Peyer's patch (tissue), 4 donors: Measurements from ENCODE around the gene SLC6A3.

Experiments used
- CTCF ChIP-seq, 6 experiments: fragments of 450-650 bp in 4 of 6; fragments of 200-600 bp in 2 of 6; sonication (generic) in 1 of 6; IDR thresholded peaks; one replicate each; pipeline ENCODE4 v1.5.1; 2017 to 2019; ENCODE audit warnings: antibody characterized with exemption in 6 of 6, mild to moderate bottlenecking in 3 of 6, moderate library complexity in 1 of 6
- POLR2A ChIP-seq, 2 donors: fragments of 450-650 bp; IDR thresholded peaks; one replicate each; pipeline ENCODE4 v1.5.1; 2017; ENCODE audit warnings: antibody characterized with exemption in 2 of 2, mild to moderate bottlenecking in 2 of 2, moderate library complexity in 2 of 2

DNA sequence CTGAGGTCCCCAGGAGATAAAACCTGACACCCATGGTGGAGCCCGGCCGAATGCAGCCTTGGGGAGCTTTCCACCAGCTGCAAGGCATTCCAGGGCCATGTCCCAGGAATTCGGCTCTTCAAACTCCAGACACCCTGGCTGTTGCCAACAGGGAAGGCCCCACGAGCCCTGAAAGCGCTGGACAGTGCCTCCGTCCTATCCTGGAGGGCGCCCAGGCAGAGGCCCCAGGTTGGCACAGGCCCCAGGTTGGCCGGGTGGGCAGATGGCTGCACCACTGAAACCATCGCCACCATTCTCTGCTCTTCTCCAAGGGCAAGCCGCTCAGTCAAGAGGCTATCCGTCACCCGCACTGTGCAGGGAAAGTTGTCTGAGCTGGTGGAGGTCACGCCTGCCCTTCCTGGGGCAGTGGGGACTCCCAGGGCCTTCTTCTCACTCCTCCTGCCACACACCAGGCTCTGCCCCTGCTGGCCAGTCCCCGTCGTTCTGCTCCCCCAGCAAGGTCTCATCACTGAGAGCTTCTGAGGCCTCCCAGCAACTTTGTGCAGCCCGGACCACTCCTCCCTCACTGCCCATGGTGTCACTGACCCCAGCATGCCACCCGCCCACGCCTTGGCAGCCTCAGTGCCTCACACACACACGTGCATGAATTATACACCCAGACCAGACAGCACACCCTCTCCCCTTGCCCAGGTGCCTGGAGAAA is 21.2 kb downstream of the SLC6A3 start:
- no peak for TF ChIP-seq POLR2A (IDR thresholded peaks at IDR 0.05)
- no peak for TF ChIP-seq CTCF (IDR thresholded peaks at IDR 0.05)
